Cortex of kidney (tissue), 1 donor: ENCODE data around the gene CNTLN.
"Not testable (repeated sequence)": the region's sequence is repeated elsewhere in the genome, so short reads cannot be mapped to it uniquely, and the experiment has no call there.

ENCODE experiments used
- DNase-seq: peaks from one replicate; lab custom pipeline; 2025; lab: John Stamatoyannopoulos, UW

Gene CNTLN

GRCh38 chr9:17491780-17492179 is 356.9 kb downstream of the CNTLN start:
- no peak for DNase-seq

GRCh38 chr9:17503196-17503595 is 368.4 kb downstream of the CNTLN start:
- DNase-seq, result no peak

- no peak for DNase-seq
Measured at GRCh38 chr9:17509151-17509550, 374.3 kb downstream of the CNTLN start.

GRCh38 chr9:17509701-17510100 is 374.9 kb downstream of the CNTLN start:
- no peak for DNase-seq

- no peak for DNase-seq
Measured at GRCh38 chr9:17519761-17520160, 384.9 kb downstream of the CNTLN start.

GRCh38 chr9:17520268-17521064 is 385.6 kb downstream of the CNTLN start:
- DNase-seq, result no peak

- DNase-seq, result no peak
Measured at GRCh38 chr9:17521100-17521855, 386.4 kb downstream of the CNTLN start.

- not testable (repeated sequence) for DNase-seq
Measured at GRCh38 chr9:17526726-17527125, 391.9 kb downstream of the CNTLN start.

GRCh38 chr9:17528859-17529258 is 394.0 kb downstream of the CNTLN start:
- no peak for DNase-seq

- no peak for DNase-seq
Measured at GRCh38 chr9:17531642-17532254, 396.9 kb downstream of the CNTLN start.

GRCh38 chr9:17532461-17532860 is 397.6 kb downstream of the CNTLN start:
- DNase-seq, result no peak

- DNase-seq, result no peak
Measured at GRCh38 chr9:17535176-17535575, 400.3 kb downstream of the CNTLN start.

- DNase-seq, result no peak
Measured at GRCh38 chr9:17536027-17536426, 401.2 kb downstream of the CNTLN start.

GRCh38 chr9:17551023-17551422 is 416.2 kb downstream of the CNTLN start:
- no peak for DNase-seq
